Esophagus muscularis mucosa (tissue), 4 donors: ENCODE measurements around the gene RBM17. TPM values are rescaled to one million over a fixed set of nuclear protein-coding genes. Genes with fewer than 3 reads are reported as not detected.

Experiments
- DNase-seq: peaks from one replicate; pipeline ENCODE4 v3.0.0-alpha.2; 2017; ENCODE audit errors: extremely low spot score
- H3K27ac ChIP-seq, 4 donors: fragments of 200-600 bp; sonication (generic); replicated peaks in 1 of 4; 1 replicate in 3 of 4; 2 replicates in 1 of 4; pipeline ENCODE4 v1.5.1; 2016 to 2019; ENCODE audit warnings: mild to moderate bottlenecking in 1 of 4
- H3K27me3 ChIP-seq, 4 donors: fragments of 200-600 bp; sonication (generic); one replicate each; pipeline versions ENCODE4 v1.5.1 to v1.6.0; 2016 to 2019
- H3K36me3 ChIP-seq, 4 donors: fragments of 200-600 bp; sonication (generic); one replicate each; pipeline ENCODE4 v1.5.1; 2016 to 2019
- H3K4me1 ChIP-seq, 4 donors: fragments of 200-600 bp; sonication (generic); one replicate each; pipeline ENCODE4 v1.5.1; 2016 to 2019
- H3K4me3 ChIP-seq, 4 donors: fragments of 200-600 bp; sonication (generic); 1 replicate in 2 of 4; 2 replicates in 2 of 4; pipeline ENCODE4 v1.5.1; 2016 to 2019; ENCODE audit warnings: mild to moderate bottlenecking in 4 of 4, moderate library complexity in 1 of 4
- H3K9me3 ChIP-seq, 4 donors: fragments of 200-600 bp; sonication (generic); 1 replicate in 3 of 4; 2 replicates in 1 of 4; pipeline ENCODE4 v1.5.1; 2016 to 2019
- EP300 ChIP-seq: sonication (generic); formaldehyde crosslinking; IDR thresholded peaks from one replicate; pipeline ENCODE4 v1.6.1; 2017; ENCODE audit warnings: antibody characterized with exemption
- POLR2A ChIP-seq: fragments of 450-650 bp; IDR thresholded peaks from one replicate; pipeline ENCODE4 v1.6.1; 2017; ENCODE audit warnings: antibody characterized with exemption, moderate library complexity, mild to moderate bottlenecking, low read depth
- POLR2AphosphoS5 ChIP-seq, 2 donors: sonication (generic); formaldehyde crosslinking; IDR thresholded peaks; one replicate each; pipeline ENCODE4 v1.6.1; 2017; ENCODE audit warnings: antibody characterized with exemption in 2 of 2
- WGBS: methylation state at CpG from one replicate; pipeline ENCODE4 v1.1.5; 2018; 5-methylcytosine and 5-hydroxymethylcytosine counted together
- intact Hi-C: fragments of 100-400 bp; cut with DNase I; formaldehyde crosslinking; loops from one replicate; pipeline ENCODE4 v1.15.1; 2023
- total RNA-seq, 4 donors: library from RNA; depleted of rRNA; stranded (reverse); fragments of >200 nt; gene quantifications; one replicate each; pipeline versions ENCODE4 v1.1.0 to v1.2.1, GENCODE V29; 2016
- TF ChIP-seq, protein P1 (sequence below), 3 experiments: fragments of 200-600 bp in 2 of 3; fragments of 450-650 bp in 1 of 3; sonication (generic) in 2 of 3; IDR thresholded peaks; one replicate each; pipeline ENCODE4 v1.5.1; 2017 to 2019; ENCODE audit warnings: antibody characterized with exemption in 3 of 3, mild to moderate bottlenecking in 2 of 3, moderate library complexity in 1 of 3

Gene RBM17
- total RNA-seq, 4 donors from 2014 or later = 48.5 to 72.9 (median 59.5) TPM

DNA sequence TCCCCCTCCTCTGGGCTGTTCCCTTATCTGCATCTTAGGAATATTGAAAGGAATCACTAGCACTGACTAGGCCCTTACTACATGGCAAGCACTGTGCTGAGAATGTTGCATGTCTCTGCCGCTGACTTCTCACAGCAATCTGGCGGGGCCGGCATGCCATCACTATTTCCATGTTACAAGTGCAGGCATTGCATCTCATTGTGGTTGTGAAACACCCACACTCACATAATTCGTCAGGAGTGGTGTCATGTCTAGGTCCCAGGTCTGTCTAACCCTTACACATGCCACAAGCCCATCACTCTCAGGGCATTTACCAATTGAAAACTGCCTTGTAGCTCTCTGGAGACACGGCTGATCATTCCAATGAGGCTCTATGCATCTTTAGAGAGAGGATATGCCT lies 18.2 kb upstream of the RBM17 start:
- Histone ChIP-seq H3K9me3 (no peaks in the 10 kb centered on the region), H3K4me1 (peaks cover 0 to 22% (median 6%) of the 10 kb centered on the region in 4 donors), H3K27ac (no peak overlapping the region), H3K36me3 (no peaks in the 10 kb centered on the region), H3K27me3 (peaks cover 0 to 5% (median 0%) of the 10 kb centered on the region in 4 donors), H3K4me3 (no peak overlapping the region)
- TF ChIP-seq POLR2AphosphoS5 (IDR thresholded peaks at IDR 0.05) (no peak), POLR2A (no peak), EP300 (no peak)
- TF ChIP-seq, protein P1, sequence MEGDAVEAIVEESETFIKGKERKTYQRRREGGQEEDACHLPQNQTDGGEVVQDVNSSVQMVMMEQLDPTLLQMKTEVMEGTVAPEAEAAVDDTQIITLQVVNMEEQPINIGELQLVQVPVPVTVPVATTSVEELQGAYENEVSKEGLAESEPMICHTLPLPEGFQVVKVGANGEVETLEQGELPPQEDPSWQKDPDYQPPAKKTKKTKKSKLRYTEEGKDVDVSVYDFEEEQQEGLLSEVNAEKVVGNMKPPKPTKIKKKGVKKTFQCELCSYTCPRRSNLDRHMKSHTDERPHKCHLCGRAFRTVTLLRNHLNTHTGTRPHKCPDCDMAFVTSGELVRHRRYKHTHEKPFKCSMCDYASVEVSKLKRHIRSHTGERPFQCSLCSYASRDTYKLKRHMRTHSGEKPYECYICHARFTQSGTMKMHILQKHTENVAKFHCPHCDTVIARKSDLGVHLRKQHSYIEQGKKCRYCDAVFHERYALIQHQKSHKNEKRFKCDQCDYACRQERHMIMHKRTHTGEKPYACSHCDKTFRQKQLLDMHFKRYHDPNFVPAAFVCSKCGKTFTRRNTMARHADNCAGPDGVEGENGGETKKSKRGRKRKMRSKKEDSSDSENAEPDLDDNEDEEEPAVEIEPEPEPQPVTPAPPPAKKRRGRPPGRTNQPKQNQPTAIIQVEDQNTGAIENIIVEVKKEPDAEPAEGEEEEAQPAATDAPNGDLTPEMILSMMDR (IDR thresholded peaks at IDR 0.05) = no peak
- no peak for DNase-seq
- WGBS = 92% methylated on average over 5 of the region's 5 CpGs
- intact Hi-C loops = no loop called here

- Histone ChIP-seq H3K9me3 (no peaks in the 10 kb centered on the region), H3K4me1 (peaks cover 0 to 14% (median 3%) of the 10 kb centered on the region in 4 donors), H3K4me3 (no peak overlapping the region), H3K27ac (peak overlapping the region in 2 of 4 donors; percentile 31 to 44), H3K36me3 (no peaks in the 10 kb centered on the region), H3K27me3 (peaks cover 0 to 5% (median 0%) of the 10 kb centered on the region in 4 donors)
- 88% methylated on average over 10 of the region's 10 CpGs for WGBS
- intact Hi-C loops = no loop called here
- TF ChIP-seq, protein P1 (IDR thresholded peaks at IDR 0.05) = no peak
- TF ChIP-seq POLR2AphosphoS5 (IDR thresholded peaks at IDR 0.05) (no peak), POLR2A (no peak), EP300 (no peak)
- no peak for DNase-seq
These were observed 17.4 kb upstream of the RBM17 start for GRCh38 chr10:6071181-6072175.

DNA sequence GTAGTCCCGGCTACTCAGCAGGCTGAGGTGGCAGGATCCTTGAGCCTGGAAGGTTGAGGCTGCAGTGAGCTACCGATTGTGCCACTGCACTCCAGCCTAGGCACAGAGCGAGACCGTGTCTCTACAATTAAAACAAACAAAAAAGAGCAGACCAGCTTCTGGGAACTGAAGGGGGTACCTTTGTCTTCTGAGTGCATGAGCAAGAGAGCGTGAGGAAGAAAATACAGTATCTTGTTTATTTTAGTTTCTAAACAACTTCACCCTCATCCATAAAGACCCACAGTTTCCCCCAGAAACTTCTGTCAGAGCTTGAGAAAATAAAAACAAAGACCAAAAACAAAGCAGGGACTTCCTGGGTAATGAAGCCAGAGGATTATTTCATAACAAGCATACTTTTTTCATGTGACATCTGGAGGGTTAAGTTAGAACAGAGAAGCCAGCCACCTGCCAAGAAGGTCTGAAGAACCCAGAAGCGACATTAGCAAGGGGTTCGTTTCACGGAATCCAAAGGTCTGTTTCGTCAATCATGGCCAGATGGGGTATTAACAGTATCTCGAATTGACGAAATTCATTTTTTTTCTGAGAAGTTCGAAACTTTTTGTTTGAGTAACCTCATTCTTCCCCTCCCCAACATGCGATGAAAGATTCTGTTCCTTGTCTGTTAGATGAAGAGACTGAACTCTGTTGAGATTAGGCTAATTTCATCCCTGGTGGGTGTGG lies 16.5 kb upstream of the RBM17 start:
- Histone ChIP-seq H3K4me1 (peaks cover 0 to 12% (median 2%) of the 10 kb centered on the region in 4 donors), H3K9me3 (no peaks in the 10 kb centered on the region), H3K4me3 (no peak overlapping the region), H3K27ac (peak overlapping the region in 2 of 4 donors; percentile 31 to 44), H3K36me3 (no peaks in the 10 kb centered on the region), H3K27me3 (peaks cover 0 to 7% (median 0%) of the 10 kb centered on the region in 4 donors)
- no peak for DNase-seq
- intact Hi-C loops = no loop called here
- WGBS = 61% methylated on average over 13 of the region's 13 CpGs
- TF ChIP-seq EP300 (no peak), POLR2AphosphoS5 (IDR thresholded peaks at IDR 0.05) (no peak), POLR2A (no peak)
- TF ChIP-seq, protein P1 (IDR thresholded peaks at IDR 0.05) = no peak

DNA sequence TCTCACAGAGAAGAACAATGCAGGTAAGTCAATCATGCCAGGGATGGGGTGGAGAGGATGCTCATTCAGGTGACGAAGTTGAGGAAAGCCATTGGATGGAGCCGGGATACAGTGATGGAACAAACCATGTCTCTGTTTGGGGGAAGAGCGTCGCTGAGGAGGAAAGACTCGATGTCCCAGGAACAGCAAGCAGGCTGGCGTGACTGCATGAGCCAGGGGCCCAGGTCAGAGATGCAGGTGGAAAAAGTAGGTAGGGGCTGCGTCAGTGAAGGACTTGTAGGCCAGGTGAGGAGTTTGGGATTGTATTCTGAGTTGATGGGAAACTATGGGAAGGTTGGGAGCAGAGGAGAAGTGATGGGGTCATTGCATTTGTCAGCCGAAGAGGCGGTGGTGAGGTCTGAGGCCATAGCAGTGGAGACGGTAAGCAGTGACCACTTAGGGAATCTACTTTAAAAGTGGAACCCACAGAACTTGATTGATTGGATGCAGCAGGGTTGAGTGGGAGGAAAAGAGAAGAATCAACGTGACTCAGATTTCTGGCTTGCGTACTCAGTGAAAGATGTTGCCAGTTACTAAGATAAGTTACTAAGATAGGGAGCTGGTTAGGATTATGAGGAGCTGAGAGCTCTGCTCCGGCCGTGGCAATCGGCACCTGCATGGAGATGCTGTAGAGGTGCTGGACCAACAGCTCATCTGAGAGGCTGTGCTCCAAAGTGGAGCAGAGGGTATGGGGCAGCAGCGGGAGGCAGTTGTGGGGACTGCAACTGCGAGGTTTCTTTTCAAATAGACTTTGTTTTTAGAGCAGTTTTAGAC lies 14.1 kb upstream of the RBM17 start:
- peaks cover 0 to 14% (median 0%) of the 10 kb centered on the region in 4 donors for H3K27me3 ChIP-seq
- TF ChIP-seq POLR2AphosphoS5 (IDR thresholded peaks at IDR 0.05) (no peak), EP300 (no peak), POLR2A (no peak)
- TF ChIP-seq, protein P1 (IDR thresholded peaks at IDR 0.05) = no peak
- WGBS = 73% methylated on average over 17 of the region's 17 CpGs
- peaks cover 0 to 12% (median 2%) of the 10 kb centered on the region in 4 donors for H3K4me1 ChIP-seq
- no peaks in the 10 kb centered on the region for H3K36me3 ChIP-seq
- no peaks in the 10 kb centered on the region for H3K9me3 ChIP-seq
- no peak overlapping the region for H3K27ac ChIP-seq
- intact Hi-C loops = no loop called here
- no peak for DNase-seq
- no peak overlapping the region for H3K4me3 ChIP-seq
